ENCODE measurements around the gene RANBP9. TPM values are rescaled to one million over a fixed set of nuclear protein-coding genes. Genes with fewer than 3 reads are reported as not detected.

RANBP9 gene
- total RNA-seq, 1 donor from 2014 or later = 21.0 TPM

- DNase-seq (ENCODE audit: low read depth in 2 of 2) = no peak
These were observed 139.4 kb downstream of the RANBP9 start for GRCh38 chr6:13572240-13572639.

Other genes with a start within 250 kb of the RANBP9 start
- 14.1 and 14.6 TPM in 2 replicates for gene GFOD1, start 224.2 kb downstream of the RANBP9 start, total RNA-seq
- 6.8 and 7.1 TPM in 2 replicates for gene SIRT5, start 137.2 kb downstream of the RANBP9 start, total RNA-seq
- 38.1 and 43.1 TPM in 2 replicates for gene NOL7, start 96.5 kb downstream of the RANBP9 start, total RNA-seq
- gene MCUR1, start 102.7 kb upstream of the RANBP9 start, total RNA-seq = 5.2 and 6.5 TPM in 2 replicates
- under 0.01 and 0.22 TPM in 2 replicates for gene RNF182, start 213.1 kb upstream of the RANBP9 start, total RNA-seq

Measured in lung microvascular endothelial cell (primary cell).